ENCODE data around the gene P4HA3. TPM values are rescaled to one million over a fixed set of nuclear protein-coding genes. Genes with fewer than 3 reads are reported as not detected.

P4HA3 gene
- total RNA-seq, 2 donors from 2014 or later, result 4.4 to 5.7 TPM

DNA sequence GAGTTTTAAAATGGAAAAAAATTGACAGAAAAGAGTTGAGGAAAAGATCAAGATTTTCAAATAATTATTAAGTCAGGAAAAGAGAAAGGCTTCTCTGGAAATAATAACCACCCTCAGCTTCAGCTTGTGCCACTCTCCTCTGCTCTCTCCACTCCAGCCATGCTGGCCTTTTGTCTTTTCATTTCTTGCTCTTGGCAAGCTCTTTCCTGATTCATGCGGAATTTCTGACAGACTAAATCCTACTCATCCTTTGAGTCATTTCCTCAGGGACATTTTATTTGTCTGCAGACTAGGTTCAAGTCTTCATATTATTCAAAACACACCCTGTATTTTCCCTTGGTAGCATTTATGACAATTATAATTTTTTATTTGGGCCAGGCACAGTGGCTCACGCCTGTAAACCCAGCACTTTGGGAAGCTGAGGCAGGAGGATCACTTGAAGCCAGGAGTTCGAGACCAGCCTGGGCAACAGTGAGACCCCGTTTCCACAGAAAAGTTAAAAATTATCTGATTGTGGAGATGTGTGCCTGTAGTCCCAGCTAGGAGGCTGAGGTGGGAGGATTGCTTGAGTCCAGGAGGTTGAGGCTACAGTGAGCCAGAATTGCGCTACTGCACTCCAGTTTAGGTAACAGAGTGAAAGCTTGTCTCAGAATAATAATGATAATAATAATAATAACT, 7.8 kb upstream of the P4HA3 start:
- Histone ChIP-seq H3K36me3 (no peaks in the 10 kb centered on the region), H3K9me3 (peaks cover 15% of the 10 kb centered on the region), H3K4me3 (no peak overlapping the region), H3K4me1 (ENCODE audit: control insufficient read depth in 1 of 2, low read depth in 2 of 2) (peaks cover 11 to 40% of the 10 kb centered on the region in 2 donors), H3K27ac (peak overlapping the region in 1 of 2 donors; percentile 2), H3K27me3 (replicated peaks; ENCODE audit: insufficient read depth) (no peaks in the 10 kb centered on the region)
- no peak for DNase-seq (ENCODE audit: low spot score)
- ATAC-seq (ENCODE audit: insufficient number of reproducible peaks, low FRiP score, low read depth), result no peak
- TF ChIP-seq, protein P1, sequence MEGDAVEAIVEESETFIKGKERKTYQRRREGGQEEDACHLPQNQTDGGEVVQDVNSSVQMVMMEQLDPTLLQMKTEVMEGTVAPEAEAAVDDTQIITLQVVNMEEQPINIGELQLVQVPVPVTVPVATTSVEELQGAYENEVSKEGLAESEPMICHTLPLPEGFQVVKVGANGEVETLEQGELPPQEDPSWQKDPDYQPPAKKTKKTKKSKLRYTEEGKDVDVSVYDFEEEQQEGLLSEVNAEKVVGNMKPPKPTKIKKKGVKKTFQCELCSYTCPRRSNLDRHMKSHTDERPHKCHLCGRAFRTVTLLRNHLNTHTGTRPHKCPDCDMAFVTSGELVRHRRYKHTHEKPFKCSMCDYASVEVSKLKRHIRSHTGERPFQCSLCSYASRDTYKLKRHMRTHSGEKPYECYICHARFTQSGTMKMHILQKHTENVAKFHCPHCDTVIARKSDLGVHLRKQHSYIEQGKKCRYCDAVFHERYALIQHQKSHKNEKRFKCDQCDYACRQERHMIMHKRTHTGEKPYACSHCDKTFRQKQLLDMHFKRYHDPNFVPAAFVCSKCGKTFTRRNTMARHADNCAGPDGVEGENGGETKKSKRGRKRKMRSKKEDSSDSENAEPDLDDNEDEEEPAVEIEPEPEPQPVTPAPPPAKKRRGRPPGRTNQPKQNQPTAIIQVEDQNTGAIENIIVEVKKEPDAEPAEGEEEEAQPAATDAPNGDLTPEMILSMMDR (IDR thresholded peaks at IDR 0.05), result no peak

DNA sequence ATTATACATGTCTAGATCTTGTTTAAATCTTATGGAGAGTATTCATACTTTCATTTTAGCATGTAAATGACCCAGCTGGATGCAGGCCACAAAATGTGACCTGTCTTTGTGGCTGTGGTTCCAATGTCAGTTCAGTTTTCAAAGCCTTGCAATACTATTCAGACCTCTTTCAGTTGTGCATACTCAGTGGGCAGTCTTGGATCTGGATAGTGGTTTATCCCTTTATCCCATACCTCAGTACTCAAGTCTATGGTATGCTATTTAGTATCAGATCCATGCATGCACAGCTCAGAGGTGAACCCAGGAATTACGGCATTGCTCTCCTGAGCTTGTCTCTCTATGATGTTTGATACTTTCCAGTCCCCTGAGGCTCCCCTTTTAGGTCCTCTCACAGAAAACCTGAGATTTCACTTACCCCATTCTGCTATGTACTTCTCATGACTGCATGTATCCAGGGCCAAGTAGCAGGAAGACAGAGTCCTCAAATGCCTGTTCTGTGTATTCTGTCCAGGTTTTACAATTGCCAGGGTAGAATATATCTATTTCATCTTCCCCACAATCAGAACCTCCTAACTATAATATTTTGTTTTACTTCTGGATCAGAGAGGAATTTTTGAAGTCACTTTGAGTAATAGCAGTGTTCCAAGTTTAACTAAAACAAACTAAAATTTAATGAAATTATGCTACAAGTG, 6.9 kb upstream of the P4HA3 start:
- H3K4me3 ChIP-seq, result no peak overlapping the region
- peaks cover 7 to 37% of the 10 kb centered on the region in 2 donors for H3K4me1 ChIP-seq (ENCODE audit: control insufficient read depth in 1 of 2, low read depth in 2 of 2)
- H3K27me3 ChIP-seq (replicated peaks; ENCODE audit: insufficient read depth), result no peaks in the 10 kb centered on the region
- no peak for ATAC-seq (ENCODE audit: insufficient number of reproducible peaks, low FRiP score, low read depth)
- no peaks in the 10 kb centered on the region for H3K36me3 ChIP-seq
- H3K27ac ChIP-seq, result peak overlapping the region in 1 of 2 donors; percentile 2
- no peak for DNase-seq (ENCODE audit: low spot score)
- peaks cover 15% of the 10 kb centered on the region for H3K9me3 ChIP-seq
- TF ChIP-seq, protein P1 (IDR thresholded peaks at IDR 0.05), result no peak

DNA sequence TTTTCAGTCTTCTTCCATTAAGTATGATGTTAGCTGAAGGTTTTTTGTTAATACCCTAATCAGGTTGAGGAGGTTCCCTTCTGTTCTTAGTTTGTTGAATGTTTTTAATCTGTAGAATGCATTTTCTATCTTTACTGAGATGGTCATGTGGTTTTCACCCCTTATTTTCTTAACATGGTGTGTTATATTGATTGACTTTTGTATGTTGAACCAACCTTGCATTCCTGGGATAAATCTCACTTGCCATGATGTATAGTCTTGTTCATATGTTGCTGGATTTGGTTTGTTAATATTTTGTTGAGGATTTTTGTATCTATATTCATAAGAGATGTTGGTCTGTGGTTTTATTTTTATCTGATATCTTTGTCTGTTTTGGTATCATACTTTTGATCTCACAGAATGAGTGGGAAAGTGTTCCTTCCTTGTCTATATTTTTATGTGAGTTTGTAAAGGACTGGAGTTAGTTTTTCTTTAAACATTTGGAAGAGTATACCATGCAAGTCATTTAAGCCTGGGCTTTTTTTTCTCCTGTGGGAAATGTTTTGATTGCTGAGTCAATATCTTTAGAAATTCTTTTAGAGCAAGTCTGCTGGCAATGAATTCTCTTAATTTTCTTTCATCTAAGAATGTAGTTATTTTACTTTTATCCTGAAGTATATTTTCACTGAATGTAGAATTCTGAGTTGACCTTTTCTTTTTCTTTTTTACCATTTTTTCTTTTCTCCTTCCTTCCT, 5.5 kb upstream of the P4HA3 start:
- H3K36me3 ChIP-seq, result no peaks in the 10 kb centered on the region
- peaks cover 0 to 23% of the 10 kb centered on the region in 2 donors for H3K4me1 ChIP-seq (ENCODE audit: control insufficient read depth in 1 of 2, low read depth in 2 of 2)
- ATAC-seq (ENCODE audit: insufficient number of reproducible peaks, low FRiP score, low read depth), result no peak
- H3K27me3 ChIP-seq (replicated peaks; ENCODE audit: insufficient read depth), result no peaks in the 10 kb centered on the region
- TF ChIP-seq, protein P1 (IDR thresholded peaks at IDR 0.05), result no peak
- H3K27ac ChIP-seq, result peak overlapping the region in 1 of 2 donors; percentile 37
- peaks cover 15% of the 10 kb centered on the region for H3K9me3 ChIP-seq
- no peak overlapping the region for H3K4me3 ChIP-seq
- DNase-seq (ENCODE audit: low spot score), result no peak

DNA sequence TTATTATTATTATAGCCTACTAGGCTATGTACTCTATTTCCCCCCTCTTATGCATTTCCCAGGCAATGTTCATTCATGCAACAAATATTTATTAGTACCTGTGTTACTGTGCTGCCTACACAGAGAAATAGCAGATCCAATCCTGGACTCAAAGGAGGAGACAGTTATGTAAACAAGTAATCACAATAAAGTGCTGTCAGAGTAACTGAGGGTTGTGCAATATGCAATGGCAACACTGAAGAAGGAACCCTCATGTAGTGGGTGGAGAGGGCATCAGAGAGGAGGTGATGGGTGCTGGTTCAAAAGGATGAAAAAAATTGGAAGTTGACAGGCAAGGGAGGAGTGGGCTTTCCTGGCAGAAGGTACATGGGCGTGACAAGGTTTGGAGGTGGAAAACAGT, 886 bp upstream of the P4HA3 start:
- no peak for DNase-seq (ENCODE audit: low spot score)
- TF ChIP-seq, protein P1 (IDR thresholded peaks at IDR 0.05), result no peak
- H3K9me3 ChIP-seq, result peaks cover 13% of the 10 kb centered on the region
- H3K27me3 ChIP-seq (replicated peaks; ENCODE audit: insufficient read depth), result no peaks in the 10 kb centered on the region
- peaks cover 0 to 2% of the 10 kb centered on the region in 2 donors for H3K4me1 ChIP-seq (ENCODE audit: control insufficient read depth in 1 of 2, low read depth in 2 of 2)
- no peak for ATAC-seq (ENCODE audit: insufficient number of reproducible peaks, low FRiP score, low read depth)
- no peak overlapping the region for H3K27ac ChIP-seq
- H3K36me3 ChIP-seq, result no peaks in the 10 kb centered on the region
- H3K4me3 ChIP-seq, result no peak overlapping the region

DNA sequence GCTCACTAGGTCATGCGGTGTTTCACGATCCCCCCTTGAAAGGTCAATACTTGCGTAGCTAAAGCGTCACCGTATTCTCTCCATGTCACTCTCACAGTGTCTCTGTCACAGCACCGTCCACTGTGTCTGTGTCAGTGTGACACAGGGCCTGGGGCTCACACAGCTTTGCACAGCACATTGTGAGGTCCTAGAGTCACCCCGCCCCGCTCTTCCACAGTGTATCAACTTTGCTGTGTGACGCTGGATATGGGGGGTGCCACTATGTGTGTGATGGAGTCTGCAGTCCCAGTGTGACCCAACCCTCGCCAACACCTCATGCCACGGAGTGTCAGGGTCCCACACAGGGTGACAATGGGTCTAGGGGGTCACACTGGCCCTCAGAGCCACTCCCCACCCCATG, 583 bp downstream of the P4HA3 start:
- no peak for ATAC-seq (ENCODE audit: insufficient number of reproducible peaks, low FRiP score, low read depth)
- Histone ChIP-seq H3K9me3 (peaks cover under 1% of the 10 kb centered on the region), H3K36me3 (no peaks in the 10 kb centered on the region), H3K27ac (no peak overlapping the region), H3K4me3 (peak overlapping the region; percentile 77), H3K4me1 (ENCODE audit: control insufficient read depth in 1 of 2, low read depth in 2 of 2) (peaks cover 0 to 12% of the 10 kb centered on the region in 2 donors), H3K27me3 (replicated peaks; ENCODE audit: insufficient read depth) (no peaks in the 10 kb centered on the region)
- no peak for DNase-seq (ENCODE audit: low spot score)
- TF ChIP-seq, protein P1 (IDR thresholded peaks at IDR 0.05), result no peak
